ENCODE results near the gene MIOS.
A peak's percentile ranks its signal among the peaks of the same experiment; 100 is the strongest.

MIOS gene

GRCh38 chr7:7566651-7567611, at the start of gene MIOS:
Gene MIOS, plus strand, starts transcription at chr7:7566884. Its CDS starts 5,592 bp downstream, at chr7:7572476.
- peak; percentile 77 for DNase-seq (ENCODE audit: low read depth)

GRCh38 chr7:7517754-7518153, 48.9 kb upstream of the MIOS start:
- no peak for DNase-seq (ENCODE audit: low read depth)

- DNase-seq (ENCODE audit: low read depth), result no peak
Observed at GRCh38 chr7:7519056-7519455, 47.6 kb upstream of the MIOS start.

- DNase-seq (ENCODE audit: low read depth), result no peak
Observed at GRCh38 chr7:7519528-7519927, 47.2 kb upstream of the MIOS start.

DNA sequence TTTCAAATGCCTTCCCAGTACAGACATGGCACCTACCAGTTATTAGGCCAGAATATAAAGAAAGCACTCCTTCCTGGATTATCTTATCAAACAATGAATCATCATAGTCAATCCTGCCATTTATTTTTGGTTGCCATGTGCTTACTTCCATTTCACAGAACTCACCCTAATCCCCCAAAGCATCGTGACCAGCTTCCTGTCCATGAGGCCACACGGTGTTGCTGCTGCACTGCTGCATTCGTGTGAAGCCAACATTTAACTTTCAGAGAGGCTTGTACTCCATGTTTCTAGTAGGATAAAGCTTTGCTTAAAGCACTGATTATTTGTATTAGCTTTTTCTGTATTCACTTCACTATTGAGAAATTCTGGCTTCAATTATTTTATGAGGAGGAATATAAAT, 45.4 kb upstream of the MIOS start:
- DNase-seq (ENCODE audit: low read depth), result no peak

DNA sequence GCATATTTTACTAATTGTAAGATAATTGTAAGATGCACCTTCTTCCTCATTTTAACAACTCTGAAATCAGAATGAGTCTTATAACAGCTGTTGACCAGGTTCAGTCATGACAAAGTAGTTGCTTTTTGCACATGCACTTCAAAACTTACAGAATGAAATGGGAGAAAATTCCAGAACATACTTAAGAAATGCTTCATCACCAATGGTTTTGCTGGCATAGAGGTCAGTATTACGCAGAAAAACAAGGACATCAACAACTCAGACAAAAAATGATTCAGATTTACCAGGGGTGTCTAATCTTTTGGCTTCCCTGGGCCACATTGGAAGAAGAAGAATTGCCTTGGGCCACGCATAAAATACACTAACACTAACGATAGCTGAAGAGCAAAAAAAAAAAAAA, 44.3 kb upstream of the MIOS start:
- DNase-seq (ENCODE audit: low read depth), result no peak

DNA sequence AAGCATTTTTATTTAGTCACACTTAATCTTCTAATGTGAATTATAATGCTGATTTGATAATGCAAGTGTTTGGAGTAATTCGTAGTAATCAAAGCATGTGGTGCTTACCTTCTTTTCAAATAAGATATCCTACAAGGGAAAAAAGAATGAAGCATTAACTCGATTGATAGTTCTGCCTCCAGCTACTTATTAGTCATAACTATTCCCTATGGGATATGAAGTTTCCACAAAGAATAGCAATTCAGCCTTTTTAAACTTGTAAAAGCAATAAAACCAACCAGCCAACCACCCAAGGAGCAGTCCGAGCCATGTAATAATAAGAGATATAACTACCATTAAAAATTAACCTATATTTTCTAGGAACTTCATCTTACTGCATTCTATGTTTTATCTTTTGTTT, 42.6 kb upstream of the MIOS start:
- no peak for DNase-seq (ENCODE audit: low read depth)

GRCh38 chr7:7526006-7526405, 40.7 kb upstream of the MIOS start:
- no peak for DNase-seq (ENCODE audit: low read depth)

DNA sequence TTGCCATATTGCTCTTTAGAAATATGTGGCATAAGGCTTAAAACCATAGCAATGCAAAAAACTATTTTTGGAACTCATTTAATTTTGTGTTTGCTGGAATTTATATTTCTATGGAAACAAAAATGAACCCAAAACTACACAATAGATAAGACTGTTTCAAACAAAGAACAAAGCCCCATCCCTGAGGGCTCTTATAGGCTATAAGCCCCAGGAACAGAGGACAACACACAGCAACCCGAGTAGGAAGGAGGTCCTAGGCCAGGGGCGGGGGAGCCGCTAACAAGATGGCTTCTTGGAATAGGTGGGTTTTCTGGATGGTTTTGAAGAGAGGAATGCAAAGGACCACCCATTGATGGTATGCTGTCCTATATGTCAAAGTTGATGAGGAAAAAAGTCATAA, 39.6 kb upstream of the MIOS start:
- no peak for DNase-seq (ENCODE audit: low read depth)

- DNase-seq (ENCODE audit: low read depth), result no peak
Observed at GRCh38 chr7:7529328-7529727, 37.4 kb upstream of the MIOS start.

GRCh38 chr7:7533831-7534430, 32.8 kb upstream of the MIOS start:
- DNase-seq (ENCODE audit: low read depth), result no peak

GRCh38 chr7:7535691-7536090, 31.0 kb upstream of the MIOS start, which contains the start of gene COL28A1:
Gene COL28A1, minus strand, starts transcription at chr7:7535873. Its CDS starts 2,998 bp downstream, at chr7:7532875.
- no peak for DNase-seq (ENCODE audit: low read depth)

DNA sequence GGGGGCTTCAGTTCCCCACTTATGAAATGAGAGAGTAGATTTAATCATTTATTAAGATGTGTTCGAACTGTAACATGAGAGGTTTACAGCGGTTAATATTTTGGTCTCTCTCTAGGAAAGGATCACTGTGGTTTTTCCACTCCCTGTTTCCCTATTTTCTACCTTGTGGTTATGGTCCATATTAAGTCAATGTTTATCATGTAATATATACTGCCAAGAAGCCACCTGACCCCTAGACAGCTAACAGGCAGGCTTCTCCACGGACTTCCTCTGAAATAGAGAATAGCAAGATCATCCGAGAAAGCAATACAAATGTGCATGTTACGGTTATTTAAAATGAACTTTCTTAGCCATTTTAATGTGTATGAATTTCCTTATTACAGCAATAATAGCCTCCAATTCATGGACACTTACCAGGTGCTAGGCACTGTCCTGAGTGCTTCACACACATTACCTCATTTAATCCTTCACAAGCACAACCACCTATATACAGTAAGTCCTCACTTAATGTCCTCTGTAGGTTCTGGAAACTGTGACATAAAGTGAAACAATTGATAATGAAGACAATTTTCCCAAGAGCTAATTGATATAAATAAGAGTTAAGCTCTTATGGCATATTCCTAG, 30.2 kb upstream of the MIOS start:
- no peak for DNase-seq (ENCODE audit: low read depth)

DNA sequence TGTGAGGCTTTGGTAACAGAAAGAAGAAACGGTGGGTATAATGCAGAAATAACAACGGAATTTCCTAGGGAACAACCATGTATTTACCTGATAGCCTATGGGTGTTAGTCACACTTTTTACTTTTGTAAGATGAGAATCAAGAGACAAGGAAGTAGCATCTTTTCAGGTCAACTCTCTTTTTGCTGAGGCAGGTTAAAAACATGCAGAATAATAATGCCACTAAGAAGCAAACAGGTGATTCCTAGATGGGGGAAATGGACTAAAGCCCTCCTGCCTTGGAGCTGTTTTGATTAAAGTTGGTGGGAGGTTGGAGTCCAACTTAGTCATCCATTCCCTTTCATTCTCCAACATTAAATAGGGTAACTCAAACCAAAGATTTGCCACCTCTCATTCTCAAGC, 29.0 kb upstream of the MIOS start:
- no peak for DNase-seq (ENCODE audit: low read depth)

- no peak for DNase-seq (ENCODE audit: low read depth)
Observed at GRCh38 chr7:7539152-7539551, 27.5 kb upstream of the MIOS start.

- no peak for DNase-seq (ENCODE audit: low read depth)
Observed at GRCh38 chr7:7539711-7540110, 27.0 kb upstream of the MIOS start.

DNA sequence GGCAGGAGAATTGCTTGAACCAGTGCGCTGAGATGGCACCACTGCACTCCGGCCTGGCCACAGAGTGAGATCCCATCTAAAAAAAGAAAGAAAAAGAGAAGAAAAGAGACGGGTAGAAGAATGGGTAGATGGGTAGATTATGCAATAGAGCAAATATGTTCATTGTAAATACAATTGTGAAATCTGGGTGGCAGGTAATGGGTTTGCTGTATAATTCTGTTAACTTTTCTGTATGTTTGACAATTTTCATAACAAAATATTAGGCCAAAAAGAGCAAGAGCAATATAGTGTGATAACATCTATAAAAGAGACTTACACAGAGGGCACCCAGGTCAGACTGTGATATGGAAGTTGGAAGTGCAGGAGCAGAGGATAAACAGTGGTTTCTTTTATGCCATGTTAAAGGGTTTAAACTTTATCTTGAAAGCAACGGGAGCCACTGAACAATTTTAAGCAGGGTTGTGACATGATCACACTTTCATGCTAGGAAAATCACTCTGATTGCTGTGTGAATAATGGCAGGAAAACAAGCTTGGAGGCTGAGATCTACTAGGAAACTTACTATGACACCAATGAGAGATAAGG, 24.3 kb upstream of the MIOS start:
- DNase-seq (ENCODE audit: low read depth), result no peak

- DNase-seq (ENCODE audit: low read depth), result no peak
Observed at GRCh38 chr7:7548407-7548806, 18.3 kb upstream of the MIOS start.

- DNase-seq (ENCODE audit: low read depth), result no peak
Observed at GRCh38 chr7:7550663-7551062, 16.0 kb upstream of the MIOS start.

- no peak for DNase-seq (ENCODE audit: low read depth)
Observed at GRCh38 chr7:7552199-7552598, 14.5 kb upstream of the MIOS start.

- no peak for DNase-seq (ENCODE audit: low read depth)
Observed at GRCh38 chr7:7553386-7553785, 13.3 kb upstream of the MIOS start.

DNA sequence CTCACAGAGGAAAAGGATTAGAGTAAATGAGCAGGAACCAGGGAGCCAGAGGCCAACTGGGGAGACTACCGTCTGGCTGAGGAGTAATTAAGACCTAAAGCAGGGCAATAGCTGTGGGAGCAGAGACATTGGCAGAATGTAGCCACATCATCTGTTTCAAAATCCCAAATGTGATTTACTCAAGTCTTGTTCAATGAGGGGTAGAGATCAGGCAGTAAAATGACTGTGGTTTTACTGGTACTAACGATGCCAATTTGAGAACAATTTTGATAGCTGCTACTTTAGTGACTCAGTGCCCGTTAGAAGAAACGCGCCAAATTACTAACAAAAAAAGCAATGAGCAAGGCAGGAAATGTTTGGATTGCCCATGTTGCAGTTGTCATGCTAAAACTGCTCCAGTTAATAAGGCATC, 12.7 kb upstream of the MIOS start:
- DNase-seq (ENCODE audit: low read depth), result no peak
